GM12878 (cell line): ENCODE results near the gene MAN1B1. TPM values are rescaled to one million over a fixed set of nuclear protein-coding genes. Genes with fewer than 3 reads are reported as not detected.

Experiments used
- ATAC-seq: fragments of 200-7000 bp; cut with Tn5 transposase; 3 replicates; pipeline ENCODE4 v1.9.1; 2020; ENCODE audit warnings: mild to moderate bottlenecking, moderate library complexity
- BruUV-seq: library from RNA; stranded (reverse); fragments of 400-500 nt; replicated peaks from 2 replicates; lab custom pipeline; 2021; lab: Mats Ljungman, UMichigan
- CTCF ChIA-PET: fragments of 300-600 bp; sonication (Branson Sonifier 250); formaldehyde crosslinking; extraction: SDS; loops from one replicate; lab custom pipeline; 2021; ENCODE audit warnings: inconsistent platforms; lab: Yijun Ruan, JAX
- POLR2A ChIA-PET: fragments of 350-600 bp; formaldehyde crosslinking; extraction: SDS; loops from one replicate; lab custom pipeline; 2021; ENCODE audit warnings: inconsistent platforms; lab: Charles Lee
- RAD21 ChIA-PET: fragments of 300-600 bp; sonication (Branson Sonifier 250); formaldehyde crosslinking; loops from one replicate; lab custom pipeline; 2023; ENCODE audit warnings: antibody characterized with exemption; ENCODE audit not compliant: unreplicated experiment; lab: Charles Lee
- SMC1A ChIA-PET: fragments of 300-600 bp; sonication (Branson Sonifier 250); formaldehyde crosslinking; loops from one replicate; lab custom pipeline; 2023; ENCODE audit not compliant: unreplicated experiment, uncharacterized antibody; lab: Charles Lee
- DNase-seq: peaks from one replicate; pipeline ENCODE4 v3.0.0-alpha.2; 2011; ENCODE audit warnings: low read depth, low spot score
- FAIRE-seq: peaks from 3 replicates; lab custom pipeline; 2011; peaks lifted over from hg19 to GRCh38; lab: Jason Lieb, UNC
- H2AFZ ChIP-seq: 2 replicates; pipeline ENCODE4 v1.6.0; 2011; ENCODE audit warnings: low read depth, low read length, control low read depth; ENCODE audit not compliant: control insufficient read depth
- H3K27ac ChIP-seq: 2 replicates; pipeline ENCODE4 v1.5.1; 2011; ENCODE audit warnings: control low read depth; ENCODE audit not compliant: control insufficient read depth, insufficient read depth
- H3K27me3 ChIP-seq, 2 experiments: replicated peaks in 1 of 2; 2 replicates each; pipeline versions ENCODE4 v1.6.0 to v1.6.1; 2011; ENCODE audit warnings: low read length in 1 of 2; ENCODE audit not compliant: control insufficient read depth in 2 of 2, insufficient read depth in 2 of 2
- H3K36me3 ChIP-seq, 2 experiments: 2 replicates each; pipeline ENCODE4 v1.5.1; 2011; ENCODE audit warnings: low read length in 1 of 2; ENCODE audit not compliant: control insufficient read depth in 2 of 2, insufficient read depth in 2 of 2
- H3K4me1 ChIP-seq: 2 replicates; pipeline ENCODE4 v1.6.1; 2011; ENCODE audit warnings: mild to moderate bottlenecking, low read length, moderate library complexity, mixed read lengths; ENCODE audit not compliant: control insufficient read depth, insufficient read depth
- H3K4me2 ChIP-seq: 2 replicates; pipeline ENCODE4 v1.6.0; 2011; ENCODE audit warnings: control low read depth; ENCODE audit not compliant: control insufficient read depth, insufficient read depth
- H3K4me3 ChIP-seq: fragments of 200-600 bp; sonication (generic); 2 replicates; pipeline ENCODE4 v1.5.1; 2016
- H3K79me2 ChIP-seq: 2 replicates; pipeline ENCODE4 v1.6.0; 2011; ENCODE audit warnings: low read length; ENCODE audit not compliant: control insufficient read depth, insufficient read depth
- H3K9ac ChIP-seq: 2 replicates; pipeline ENCODE4 v1.8.0; 2011; ENCODE audit warnings: low read length, control low read depth, mixed read lengths; ENCODE audit not compliant: control insufficient read depth, insufficient read depth
- H3K9me3 ChIP-seq: replicated peaks from 3 replicates; pipeline ENCODE4 v1.5.1; 2011; ENCODE audit warnings: mild to moderate bottlenecking, low read length; ENCODE audit not compliant: control insufficient read depth, insufficient read depth
- H4K20me1 ChIP-seq: 2 replicates; pipeline ENCODE4 v1.6.0; 2011; ENCODE audit not compliant: control insufficient read depth, insufficient read depth
- BHLHE40 ChIP-seq, 2 experiments: fragments of 450-650 bp in 1 of 2; IDR thresholded peaks; 2 replicates each; pipeline ENCODE4 v1.6.1; 2011 to 2017; ENCODE audit warnings: low read depth in 2 of 2, borderline replicate concordance in 1 of 2, improper control_type of control experiment in 1 of 2, low read length in 1 of 2, mild to moderate bottlenecking in 1 of 2
- MXI1 ChIP-seq: fragments of 150-350 bp; IDR thresholded peaks from 2 replicates; pipeline ENCODE4 v1.6.1; 2011; ENCODE audit warnings: low read depth, mild to moderate bottlenecking, inconsistent platforms, low read length, improper control_type of control experiment
- WRNIP1 ChIP-seq: IDR thresholded peaks from 2 replicates; pipeline ENCODE4 v1.6.1; 2011; ENCODE audit warnings: low read depth, low read length, improper control_type of control experiment, borderline replicate concordance
- WGBS: methylation state at CpG from one replicate; pipeline ENCODE4 v1.1.6; 2016; ENCODE audit warnings: low lambda C conversion rate; ENCODE audit not compliant: insufficient replicate concordance, insufficient coverage; ENCODE audit errors: missing lambda C conversion rate; 5-methylcytosine and 5-hydroxymethylcytosine counted together
- in situ Hi-C: fragments of 300-500 bp; cut with MboI; formaldehyde crosslinking; loops from 9 replicates; pipeline ENCODE4 v1.14.3; 2018; ENCODE audit warnings: mixed read lengths
- intact Hi-C: fragments of 100-400 bp; cut with micrococcal nuclease; formaldehyde crosslinking; loops from one replicate; pipeline ENCODE4 v1.14.2; 2022; ENCODE audit not compliant: unreplicated experiment
- polyA plus RNA-seq, 11 experiments: library from polyadenylated mRNA; depleted of rRNA in 4 of 11; unstranded in 6 of 11; stranded (reverse) in 5 of 11; fragments of >200 nt; fragmentation: Nextera tagmentation in 4 of 11; fragmentation: Illumina TruSeq in 1 of 11; extraction: Ambion mirVana in 4 of 11; extraction: Trizol in 1 of 11; gene quantifications; 1 replicate in 1 of 11; 2 replicates in 10 of 11; pipeline versions ENCODE4 v1.2.1 to v1.2.3, GENCODE V29; 2011 to 2016; ENCODE audit warnings: inconsistent platforms in 2 of 11, missing spikeins in 2 of 11, low read depth in 1 of 11
- total RNA-seq, 4 experiments: library from RNA; depleted of rRNA in 3 of 4; stranded (reverse); fragments of >200 nt in 3 of 4; fragmentation: Illumina TruSeq in 1 of 4; extraction: Trizol in 1 of 4; gene quantifications; 2 replicates each; pipeline versions ENCODE4 v1.2.1 to v1.2.3, GENCODE V29; 2013 to 2021

MAN1B1 gene
- total and polyA plus RNA-seq, 10 of the 15 experiments (the other 5 are each of a cell fraction or from before 2014, with no cell fraction given), result 0.71 to 34.1 (median 22.7) TPM

DNA sequence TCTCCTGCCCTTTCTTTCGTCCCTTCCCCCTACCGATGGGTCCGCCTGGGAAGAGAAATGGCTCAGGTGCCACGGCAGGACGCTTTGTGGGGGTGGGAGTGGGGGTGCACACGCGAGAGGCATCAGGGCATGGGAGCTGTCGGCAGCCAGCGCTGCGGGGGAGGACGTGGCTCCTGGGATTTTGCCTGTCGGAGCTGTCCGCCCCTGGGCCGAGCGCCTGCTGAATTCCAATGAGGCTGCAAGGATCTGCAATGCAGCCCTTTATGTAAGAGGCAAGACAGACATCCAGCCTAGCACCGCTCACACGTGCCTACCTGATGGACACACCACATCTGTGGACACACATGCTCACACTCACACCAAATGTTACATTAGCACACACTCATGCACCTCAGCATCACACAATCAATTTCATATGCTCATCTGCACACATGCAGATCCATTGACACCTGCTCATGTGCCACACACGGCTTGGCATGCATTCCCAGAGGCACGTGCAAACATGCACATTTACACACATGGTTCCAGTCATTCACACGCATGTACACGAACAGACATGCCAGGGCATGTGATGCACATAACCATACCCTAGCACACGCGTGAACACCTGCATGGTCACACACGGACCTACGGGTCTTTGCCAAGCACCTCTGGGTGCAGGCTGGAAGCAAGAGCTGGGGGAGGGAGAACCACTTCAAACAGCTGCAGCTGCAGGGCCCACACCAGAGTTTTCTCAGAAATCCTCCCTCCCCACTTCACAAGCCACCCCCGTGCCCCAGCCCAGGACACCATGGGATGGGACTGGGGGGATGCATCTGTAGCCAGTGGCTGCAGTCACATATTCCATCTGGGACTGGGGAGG is 53.6 kb downstream of the MAN1B1 start:
- ATAC-seq (no peak), DNase-seq (no peak), FAIRE-seq (no peak)
- CTCF ChIA-PET, result interaction anchor here (1.0 kb wide), 1 partner anchor 45 kb away, joined by 3 read pairs; no protein-coding TSS in a partner anchor
- in situ Hi-C loops (no loop called here), intact Hi-C loops (no loop called here)
- TF ChIP-seq BHLHE40 (IDR thresholded peaks at IDR 0.05; ENCODE audit: borderline replicate concordance in 1 of 2, low read depth in 2 of 2, low read length in 1 of 2) (0 out of 4 replicates have a peak, but pooled peaks of 1 of the 2 experiments have one; percentile 14), MXI1 (no peak), WRNIP1 (no peak)
- RAD21 ChIA-PET, result interaction anchor here (0.5 to 1.0 kb wide), 2 partner anchors 10 to 73 kb away, joined by 3 read pairs; no protein-coding TSS in a partner anchor
- SMC1A ChIA-PET, result no interaction called here
- H3K79me2 ChIP-seq, result no peaks in the 10 kb centered on the region
- H3K36me3 ChIP-seq, result no peaks in the 10 kb centered on the region
- no peak overlapping the region for H3K27ac ChIP-seq
- WGBS, result 67% methylated on average over 23 of the region's 26 CpGs
- H2AFZ ChIP-seq, result no peak overlapping the region
- POLR2A ChIA-PET, result interaction anchor here (0.6 to 1.7 kb wide), 2 partner anchors 11 to 17 kb away, joined by 4 to 5 read pairs; no protein-coding TSS in a partner anchor
- H3K9ac ChIP-seq, result no peak overlapping the region
- H3K4me3 ChIP-seq, result no peak overlapping the region
- H3K4me1 ChIP-seq, result no peaks in the 10 kb centered on the region
- H3K4me2 ChIP-seq, result no peak overlapping the region
- no TSS peak for BruUV-seq
- H3K9me3 ChIP-seq, result no peaks in the 10 kb centered on the region; the same call in 2 of the 3 replicates
- peaks cover 10 to 14% of the 10 kb centered on the region in 2 experiments for H3K27me3 ChIP-seq
- no peaks in the 10 kb centered on the region for H4K20me1 ChIP-seq
